ENCODE results near the gene PRKN.

DNA sequence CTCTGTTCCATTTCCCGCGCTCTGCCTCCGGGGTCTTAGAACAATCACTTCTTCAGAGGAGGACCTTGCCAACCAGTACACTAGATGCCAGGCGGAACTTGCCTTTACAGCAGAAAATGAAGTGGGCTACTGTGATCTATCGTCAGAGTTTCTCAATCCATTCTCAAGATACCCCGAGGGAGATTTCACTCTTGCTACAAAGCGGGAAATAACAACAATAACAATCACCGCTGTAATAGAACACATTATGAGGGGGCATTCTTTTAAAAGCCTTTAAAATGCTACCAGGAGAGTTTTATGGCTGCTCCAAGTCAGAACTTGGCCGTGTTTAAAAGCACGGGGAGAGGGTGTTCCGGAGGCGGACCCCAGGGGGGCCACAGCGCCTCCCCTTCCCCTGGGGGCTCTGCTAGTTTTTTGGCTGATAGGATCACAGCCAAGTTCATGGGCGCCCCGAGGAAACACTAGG lies 836.7 kb downstream of the PRKN start:
- TF ChIP-seq, protein P1, sequence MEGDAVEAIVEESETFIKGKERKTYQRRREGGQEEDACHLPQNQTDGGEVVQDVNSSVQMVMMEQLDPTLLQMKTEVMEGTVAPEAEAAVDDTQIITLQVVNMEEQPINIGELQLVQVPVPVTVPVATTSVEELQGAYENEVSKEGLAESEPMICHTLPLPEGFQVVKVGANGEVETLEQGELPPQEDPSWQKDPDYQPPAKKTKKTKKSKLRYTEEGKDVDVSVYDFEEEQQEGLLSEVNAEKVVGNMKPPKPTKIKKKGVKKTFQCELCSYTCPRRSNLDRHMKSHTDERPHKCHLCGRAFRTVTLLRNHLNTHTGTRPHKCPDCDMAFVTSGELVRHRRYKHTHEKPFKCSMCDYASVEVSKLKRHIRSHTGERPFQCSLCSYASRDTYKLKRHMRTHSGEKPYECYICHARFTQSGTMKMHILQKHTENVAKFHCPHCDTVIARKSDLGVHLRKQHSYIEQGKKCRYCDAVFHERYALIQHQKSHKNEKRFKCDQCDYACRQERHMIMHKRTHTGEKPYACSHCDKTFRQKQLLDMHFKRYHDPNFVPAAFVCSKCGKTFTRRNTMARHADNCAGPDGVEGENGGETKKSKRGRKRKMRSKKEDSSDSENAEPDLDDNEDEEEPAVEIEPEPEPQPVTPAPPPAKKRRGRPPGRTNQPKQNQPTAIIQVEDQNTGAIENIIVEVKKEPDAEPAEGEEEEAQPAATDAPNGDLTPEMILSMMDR (IDR thresholded peaks at IDR 0.05) = no peak
- TF ChIP-seq POLR2A (IDR thresholded peaks at IDR 0.05) (no peak), POLR2AphosphoS5 (IDR thresholded peaks at IDR 0.05; ENCODE audit: insufficient read depth in 1 of 2, low read depth in 1 of 2) (no peak)
